Tibial artery (tissue), 4 donors: ENCODE measurements around the gene RAB31.
"Not testable (repeated sequence)": the region's sequence is repeated elsewhere in the genome, so short reads cannot be mapped to it uniquely, and the experiment has no call there.

Experiments
- DNase-seq, 2 donors: peaks; one replicate each; pipeline ENCODE4 v3.0.0-alpha.2; 2019
- H3K27ac ChIP-seq, 2 donors: fragments of 200-600 bp; sonication (generic) in 1 of 2; 1 replicate in 1 of 2; 2 replicates in 1 of 2; pipeline ENCODE4 v1.5.1; 2018 to 2019; ENCODE audit warnings: mild to moderate bottlenecking in 1 of 2
- H3K27me3 ChIP-seq, 2 donors: fragments of 200-600 bp; sonication (generic) in 1 of 2; one replicate each; pipeline versions ENCODE4 v1.5.1 to v1.6.0; 2016 to 2019
- H3K36me3 ChIP-seq, 3 donors: fragments of 200-600 bp; sonication (generic) in 2 of 3; one replicate each; pipeline ENCODE4 v1.5.1; 2016 to 2019; ENCODE audit warnings: mild to moderate bottlenecking in 2 of 3
- H3K4me1 ChIP-seq, 4 donors: fragments of 200-600 bp; sonication (generic) in 2 of 4; 1 replicate in 3 of 4; 2 replicates in 1 of 4; pipeline ENCODE4 v1.5.1; 2016 to 2019
- H3K4me3 ChIP-seq, 2 donors: fragments of 200-600 bp; sonication (generic) in 1 of 2; 1 replicate in 1 of 2; 2 replicates in 1 of 2; pipeline ENCODE4 v1.5.1; 2018 to 2019; ENCODE audit warnings: mild to moderate bottlenecking in 2 of 2
- H3K9me3 ChIP-seq, 3 donors: fragments of 200-600 bp; sonication (generic) in 1 of 3; one replicate each; pipeline ENCODE4 v1.5.1; 2016 to 2019
- intact Hi-C: fragments of 100-400 bp; cut with DNase I; formaldehyde crosslinking; loops from one replicate; pipeline ENCODE4 v1.15.0; 2023; ENCODE audit warnings: low total_unique reads
- TF ChIP-seq, protein P1 (sequence below), 2 experiments: fragments of 200-600 bp in 1 of 2; fragments of 450-650 bp in 1 of 2; IDR thresholded peaks; one replicate each; pipeline ENCODE4 v1.5.1; 2017 to 2019; ENCODE audit warnings: antibody characterized with exemption in 2 of 2, mild to moderate bottlenecking in 1 of 2, moderate library complexity in 1 of 2

RAB31 gene

DNA sequence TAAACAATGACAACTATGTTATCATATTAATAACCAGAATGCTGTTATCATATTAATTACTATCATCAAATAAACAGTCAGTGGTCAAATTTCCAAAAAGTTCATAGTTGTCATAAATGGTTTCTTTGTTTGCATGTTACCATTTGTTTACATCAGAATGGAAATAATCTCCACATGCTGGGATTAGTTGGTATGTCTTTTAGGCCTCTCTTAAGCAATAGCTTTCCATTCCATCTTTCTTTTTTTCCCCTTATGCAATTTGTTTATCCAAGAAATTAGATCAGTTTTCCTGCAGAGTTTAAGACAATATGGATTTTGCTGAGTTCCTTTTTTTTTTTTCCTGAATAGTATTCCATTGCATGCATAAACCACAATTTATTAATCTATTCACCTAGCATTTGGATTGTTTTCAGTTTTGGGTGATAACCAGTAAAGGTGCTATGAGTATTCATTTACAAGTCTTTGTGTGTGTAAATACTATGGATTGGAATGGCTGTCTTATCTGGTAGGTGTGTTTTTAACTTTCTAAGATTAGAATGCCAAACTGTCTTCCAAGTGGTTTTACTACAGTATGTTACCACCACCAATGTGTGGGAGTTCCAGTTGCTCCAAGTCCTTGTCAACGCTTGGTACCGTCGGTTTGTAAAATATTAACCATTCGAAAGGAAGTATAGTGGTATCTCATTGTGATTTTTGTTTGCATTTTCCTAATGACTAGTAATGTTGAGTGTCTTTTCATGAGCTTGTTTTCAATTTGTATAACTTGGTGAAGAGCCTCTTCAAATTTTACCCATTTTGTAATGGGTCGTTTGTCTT lies 144.4 kb downstream of the RAB31 start:
- DNase-seq: no peak
- Histone ChIP-seq H3K27me3 (no peaks in the 10 kb centered on the region), H3K4me1 (peaks cover 0 to 62% (median 27%) of the 10 kb centered on the region in 4 donors), H3K27ac (peak overlapping the region in 1 of 2 donors; percentile 82), H3K9me3 (no peaks in the 10 kb centered on the region), H3K36me3 (peaks cover 0 to 6% (median 3%) of the 10 kb centered on the region in 3 donors), H3K4me3 (no peak overlapping the region)
- TF ChIP-seq, protein P1, sequence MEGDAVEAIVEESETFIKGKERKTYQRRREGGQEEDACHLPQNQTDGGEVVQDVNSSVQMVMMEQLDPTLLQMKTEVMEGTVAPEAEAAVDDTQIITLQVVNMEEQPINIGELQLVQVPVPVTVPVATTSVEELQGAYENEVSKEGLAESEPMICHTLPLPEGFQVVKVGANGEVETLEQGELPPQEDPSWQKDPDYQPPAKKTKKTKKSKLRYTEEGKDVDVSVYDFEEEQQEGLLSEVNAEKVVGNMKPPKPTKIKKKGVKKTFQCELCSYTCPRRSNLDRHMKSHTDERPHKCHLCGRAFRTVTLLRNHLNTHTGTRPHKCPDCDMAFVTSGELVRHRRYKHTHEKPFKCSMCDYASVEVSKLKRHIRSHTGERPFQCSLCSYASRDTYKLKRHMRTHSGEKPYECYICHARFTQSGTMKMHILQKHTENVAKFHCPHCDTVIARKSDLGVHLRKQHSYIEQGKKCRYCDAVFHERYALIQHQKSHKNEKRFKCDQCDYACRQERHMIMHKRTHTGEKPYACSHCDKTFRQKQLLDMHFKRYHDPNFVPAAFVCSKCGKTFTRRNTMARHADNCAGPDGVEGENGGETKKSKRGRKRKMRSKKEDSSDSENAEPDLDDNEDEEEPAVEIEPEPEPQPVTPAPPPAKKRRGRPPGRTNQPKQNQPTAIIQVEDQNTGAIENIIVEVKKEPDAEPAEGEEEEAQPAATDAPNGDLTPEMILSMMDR (IDR thresholded peaks at IDR 0.05): no peak
- intact Hi-C loops: no loop called here

- TF ChIP-seq, protein P1 (IDR thresholded peaks at IDR 0.05): no peak
- Histone ChIP-seq H3K27me3 (no peaks in the 10 kb centered on the region), H3K4me3 (no peak overlapping the region), H3K9me3 (no peaks in the 10 kb centered on the region), H3K36me3 (peaks cover 0 to 10% (median 0%) of the 10 kb centered on the region in 3 donors), H3K27ac (peak overlapping the region; percentile 82 to 84), H3K4me1 (peaks cover 0 to 43% (median 27%) of the 10 kb centered on the region in 4 donors)
- intact Hi-C loops: no loop called here
- no peak for DNase-seq
Measured at GRCh38 chr18:9854801-9855676, 146.9 kb downstream of the RAB31 start.

- TF ChIP-seq, protein P1 (IDR thresholded peaks at IDR 0.05): no peak
- intact Hi-C loops: no loop called here
Measured at GRCh38 chr18:9855681-9856080, 147.6 kb downstream of the RAB31 start.

GRCh38 chr18:9856092-9856491 lies 148.0 kb downstream of the RAB31 start:
- Histone ChIP-seq H3K4me3 (no peak overlapping the region), H3K27ac (peak overlapping the region; percentile 82 to 84)

More at GRCh38 chr18:9855681-9856080, 147.6 kb downstream of the RAB31 start:
- Histone ChIP-seq H3K4me1 (peaks cover 0 to 43% (median 27%) of the 10 kb centered on the region in 4 donors), H3K9me3 (no peaks in the 10 kb centered on the region), H3K27me3 (no peaks in the 10 kb centered on the region), H3K4me3 (no peak overlapping the region), H3K27ac (peak overlapping the region; percentile 82 to 84), H3K36me3 (peaks cover 0 to 14% (median 4%) of the 10 kb centered on the region in 3 donors)
- DNase-seq: no peak

GRCh38 chr18:9857479-9857998 lies 149.4 kb downstream of the RAB31 start:
- H3K9me3 ChIP-seq, H3K27me3 ChIP-seq, H3K4me3 ChIP-seq, DNase-seq, intact Hi-C loops: not testable (repeated sequence)
- H3K36me3 ChIP-seq: peaks cover 3 to 17% (median 4%) of the 10 kb centered on the region in 3 donors
- peak overlapping the region in 1 of 2 donors; percentile 82 for H3K27ac ChIP-seq
- peaks cover 0 to 40% (median 27%) of the 10 kb centered on the region in 4 donors for H3K4me1 ChIP-seq

More at GRCh38 chr18:9856092-9856491, 148.0 kb downstream of the RAB31 start:
- no peak for DNase-seq
- TF ChIP-seq, protein P1 (IDR thresholded peaks at IDR 0.05): no peak
- intact Hi-C loops: no loop called here
- no peaks in the 10 kb centered on the region for H3K27me3 ChIP-seq
- peaks cover 0 to 43% (median 27%) of the 10 kb centered on the region in 4 donors for H3K4me1 ChIP-seq
- no peaks in the 10 kb centered on the region for H3K9me3 ChIP-seq
- H3K36me3 ChIP-seq: peaks cover 0 to 17% (median 4%) of the 10 kb centered on the region in 3 donors
